OCI-LY1 (cell line): Measurements from ENCODE around the gene TBX20.

Source experiments
- CTCF ChIP-seq: fragments of 200-600 bp; sonication (generic), shearing (Covaris generic); IDR thresholded peaks from 2 replicates; pipeline ENCODE4 v1.5.1; 2017; ENCODE audit warnings: mild to moderate bottlenecking, antibody characterized with exemption, low read length, moderate library complexity, mixed read lengths
- EZH2 ChIP-seq: fragments of 200-600 bp; sonication (generic), shearing (Covaris generic); IDR thresholded peaks from 2 replicates; pipeline ENCODE4 v1.8.0; 2017; ENCODE audit warnings: borderline replicate concordance, mixed run types, mild to moderate bottlenecking, antibody characterized with exemption, low read length, moderate library complexity, mixed read lengths

GRCh38 chr7:35253460-35253709 lies 515 bp downstream of the TBX20 start:
- TF ChIP-seq CTCF, result no peak
- no peak for TF ChIP-seq EZH2
